Measurements from ENCODE around the gene CALML5. TPM values are rescaled to one million over a fixed set of nuclear protein-coding genes. Genes with fewer than 3 reads are reported as not detected.

CALML5 gene
- total RNA-seq, 1 donor from 2014 or later, result not detected

- H3F3A ChIP-seq (ENCODE audit: low read depth), result peaks cover 18% of the 10 kb centered on the region
- H3K4me1 Mint-ChIP-seq, result peaks cover 34% of the 10 kb centered on the region
- H3K27ac ChIP-seq, result no peak overlapping the region
- no peak overlapping the region for H3K27ac Mint-ChIP-seq
- no peaks in the 10 kb centered on the region for H3K27me3 ChIP-seq
- no peaks in the 10 kb centered on the region for H3K36me3 Mint-ChIP-seq
- H3K9me3 Mint-ChIP-seq, result peaks cover 21% of the 10 kb centered on the region
- no peak overlapping the region for H3K4me2 ChIP-seq
- no peak overlapping the region for H3K4me3 ChIP-seq
- no peaks in the 10 kb centered on the region for H3K36me3 ChIP-seq
- H3K27me3 Mint-ChIP-seq (ENCODE audit: insufficient read depth, low read depth), result peaks cover 14% of the 10 kb centered on the region
- no peaks in the 10 kb centered on the region for H3K79me2 ChIP-seq (ENCODE audit: low read depth)
- no peaks in the 10 kb centered on the region for H4K20me1 ChIP-seq (ENCODE audit: low read depth)
- TF ChIP-seq, protein P1, sequence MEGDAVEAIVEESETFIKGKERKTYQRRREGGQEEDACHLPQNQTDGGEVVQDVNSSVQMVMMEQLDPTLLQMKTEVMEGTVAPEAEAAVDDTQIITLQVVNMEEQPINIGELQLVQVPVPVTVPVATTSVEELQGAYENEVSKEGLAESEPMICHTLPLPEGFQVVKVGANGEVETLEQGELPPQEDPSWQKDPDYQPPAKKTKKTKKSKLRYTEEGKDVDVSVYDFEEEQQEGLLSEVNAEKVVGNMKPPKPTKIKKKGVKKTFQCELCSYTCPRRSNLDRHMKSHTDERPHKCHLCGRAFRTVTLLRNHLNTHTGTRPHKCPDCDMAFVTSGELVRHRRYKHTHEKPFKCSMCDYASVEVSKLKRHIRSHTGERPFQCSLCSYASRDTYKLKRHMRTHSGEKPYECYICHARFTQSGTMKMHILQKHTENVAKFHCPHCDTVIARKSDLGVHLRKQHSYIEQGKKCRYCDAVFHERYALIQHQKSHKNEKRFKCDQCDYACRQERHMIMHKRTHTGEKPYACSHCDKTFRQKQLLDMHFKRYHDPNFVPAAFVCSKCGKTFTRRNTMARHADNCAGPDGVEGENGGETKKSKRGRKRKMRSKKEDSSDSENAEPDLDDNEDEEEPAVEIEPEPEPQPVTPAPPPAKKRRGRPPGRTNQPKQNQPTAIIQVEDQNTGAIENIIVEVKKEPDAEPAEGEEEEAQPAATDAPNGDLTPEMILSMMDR (IDR thresholded peaks at IDR 0.05), result no peak
- TF ChIP-seq EZH2 (IDR thresholded peaks at IDR 0.05), result no peak
- no peak for TF ChIP-seq EZH2phosphoT487 (IDR thresholded peaks at IDR 0.05)
- DNase-seq (ENCODE audit: low spot score), result no peak
- no peak overlapping the region for H3K4me3 Mint-ChIP-seq
- H3K9me3 ChIP-seq (ENCODE audit: low read depth), result no peaks in the 10 kb centered on the region
- no peak overlapping the region for H2AFZ ChIP-seq (replicated peaks)
- H3K4me1 ChIP-seq, result peaks cover 24% of the 10 kb centered on the region
- H3K9ac ChIP-seq, result no peak overlapping the region
Observed at GRCh38 chr10:5517546-5517945, 18.2 kb upstream of the CALML5 start.

GRCh38 chr10:5515948-5516761 lies 16.8 kb upstream of the CALML5 start:
- Histone ChIP-seq H3K79me2 (ENCODE audit: low read depth) (no peaks in the 10 kb centered on the region), H3F3A (ENCODE audit: low read depth) (peaks cover 18% of the 10 kb centered on the region), H2AFZ (replicated peaks) (no peak overlapping the region), H3K4me2 (no peak overlapping the region), H3K9ac (no peak overlapping the region), H3K4me3 (no peak overlapping the region), H3K36me3 (no peaks in the 10 kb centered on the region), H3K4me1 (peaks cover 24% of the 10 kb centered on the region), H4K20me1 (ENCODE audit: low read depth) (no peaks in the 10 kb centered on the region), H3K27ac (no peak overlapping the region), H3K27me3 (no peaks in the 10 kb centered on the region), H3K9me3 (ENCODE audit: low read depth) (no peaks in the 10 kb centered on the region)
- Mint-ChIP-seq H3K27me3 (ENCODE audit: insufficient read depth, low read depth) (peaks cover 14% of the 10 kb centered on the region), H3K4me1 (peaks cover 41% of the 10 kb centered on the region), H3K9me3 (peaks cover 21% of the 10 kb centered on the region), H3K36me3 (no peaks in the 10 kb centered on the region), H3K4me3 (no peak overlapping the region), H3K27ac (no peak overlapping the region)
- TF ChIP-seq EZH2 (IDR thresholded peaks at IDR 0.05) (no peak), EZH2phosphoT487 (IDR thresholded peaks at IDR 0.05) (no peak)
- TF ChIP-seq, protein P1 (IDR thresholded peaks at IDR 0.05), result no peak
- no peak for DNase-seq (ENCODE audit: low spot score)

GRCh38 chr10:5514226-5514850 lies 15.0 kb upstream of the CALML5 start:
- Mint-ChIP-seq H3K27me3 (ENCODE audit: insufficient read depth, low read depth) (peaks cover 11% of the 10 kb centered on the region), H3K27ac (peak overlapping the region; percentile 59), H3K4me1 (peaks cover 41% of the 10 kb centered on the region), H3K4me3 (no peak overlapping the region), H3K36me3 (no peaks in the 10 kb centered on the region), H3K9me3 (peaks cover 11% of the 10 kb centered on the region)
- Histone ChIP-seq H3K9me3 (ENCODE audit: low read depth) (no peaks in the 10 kb centered on the region), H3K27me3 (no peaks in the 10 kb centered on the region), H3K27ac (peak overlapping the region; percentile 79), H3K4me3 (no peak overlapping the region), H3K79me2 (ENCODE audit: low read depth) (no peaks in the 10 kb centered on the region), H4K20me1 (ENCODE audit: low read depth) (no peaks in the 10 kb centered on the region), H3K9ac (no peak overlapping the region), H3K4me2 (peak overlapping the region; percentile 40), H2AFZ (replicated peaks) (no peak overlapping the region), H3F3A (ENCODE audit: low read depth) (peaks cover 18% of the 10 kb centered on the region), H3K4me1 (peaks cover 24% of the 10 kb centered on the region), H3K36me3 (no peaks in the 10 kb centered on the region)
- DNase-seq (ENCODE audit: low spot score), result peak; percentile 77
- no peak for TF ChIP-seq EZH2 (IDR thresholded peaks at IDR 0.05)
- no peak for TF ChIP-seq EZH2phosphoT487 (IDR thresholded peaks at IDR 0.05)
- TF ChIP-seq, protein P1 (IDR thresholded peaks at IDR 0.05), result no peak

Measured in neural progenitor cell (in vitro differentiated cells).